Left ventricle myocardium inferior (tissue), 1 donor: ENCODE results near the gene RERE. TPM values are rescaled to one million over a fixed set of nuclear protein-coding genes. Genes with fewer than 3 reads are reported as not detected.
A peak's percentile ranks its signal among the peaks of the same experiment; 100 is the strongest.

Experiments
- DNase-seq: peaks from one replicate; pipeline ENCODE4 v3.0.0-alpha.2; 2020
- H3K27ac ChIP-seq: fragments of 200-600 bp; replicated peaks from 2 replicates; pipeline ENCODE4 v1.8.0; 2021
- H3K27me3 ChIP-seq: fragments of 200-600 bp; 2 replicates; pipeline ENCODE4 v1.8.0; 2021; ENCODE audit warnings: low read depth
- H3K36me3 ChIP-seq: fragments of 200-600 bp; 2 replicates; pipeline ENCODE4 v1.8.0; 2021
- H3K4me1 ChIP-seq: fragments of 200-600 bp; 2 replicates; pipeline ENCODE4 v1.8.0; 2021
- H3K4me3 ChIP-seq: fragments of 200-600 bp; 2 replicates; pipeline ENCODE4 v1.8.0; 2021; ENCODE audit warnings: mild to moderate bottlenecking, moderate library complexity
- H3K9me3 ChIP-seq: fragments of 200-600 bp; replicated peaks from 2 replicates; pipeline ENCODE4 v1.8.0; 2021
- intact Hi-C: fragments of 100-400 bp; cut with micrococcal nuclease; formaldehyde crosslinking; loops from one replicate; pipeline ENCODE4 v1.11.0; 2022
- total RNA-seq: library from RNA; stranded (reverse); fragmentation: NEBNext Ultra II Directional; extraction: Animal tissue kit (Norgen Biotek cat#: 25700); gene quantifications from one replicate; pipeline ENCODE4 v1.2.1, GENCODE V29; 2021
- TF ChIP-seq, protein P1 (sequence below): fragments of 200-600 bp; IDR thresholded peaks from 2 replicates; pipeline ENCODE4 v1.8.0; 2021; ENCODE audit warnings: antibody characterized with exemption, mild to moderate bottlenecking, borderline replicate concordance
- donor health status: DM: no; HTN: yes; CAD: no; lungs with severe emphysema.

The RERE gene
- total RNA-seq, 1 donor from 2014 or later = 141 TPM

DNA sequence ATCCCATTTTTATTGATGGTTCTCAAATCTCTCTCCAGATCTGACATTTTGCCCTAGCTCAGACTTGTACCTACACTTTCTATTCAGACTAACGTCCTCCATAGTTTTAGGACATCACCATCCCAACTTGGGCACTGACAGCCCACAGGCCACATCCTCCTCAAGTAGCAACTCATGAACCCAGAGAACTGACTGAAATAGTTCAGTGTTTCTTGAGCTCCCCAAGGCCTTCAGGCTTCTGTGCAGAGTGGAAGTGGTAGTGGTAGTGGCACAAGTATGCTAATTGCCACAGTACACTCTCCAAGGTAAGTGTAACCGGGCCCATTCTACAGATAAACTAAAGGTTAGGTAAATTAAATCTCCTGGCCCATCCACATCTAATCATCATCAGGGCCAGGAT is 387.0 kb downstream of the RERE start:
- TF ChIP-seq, protein P1, sequence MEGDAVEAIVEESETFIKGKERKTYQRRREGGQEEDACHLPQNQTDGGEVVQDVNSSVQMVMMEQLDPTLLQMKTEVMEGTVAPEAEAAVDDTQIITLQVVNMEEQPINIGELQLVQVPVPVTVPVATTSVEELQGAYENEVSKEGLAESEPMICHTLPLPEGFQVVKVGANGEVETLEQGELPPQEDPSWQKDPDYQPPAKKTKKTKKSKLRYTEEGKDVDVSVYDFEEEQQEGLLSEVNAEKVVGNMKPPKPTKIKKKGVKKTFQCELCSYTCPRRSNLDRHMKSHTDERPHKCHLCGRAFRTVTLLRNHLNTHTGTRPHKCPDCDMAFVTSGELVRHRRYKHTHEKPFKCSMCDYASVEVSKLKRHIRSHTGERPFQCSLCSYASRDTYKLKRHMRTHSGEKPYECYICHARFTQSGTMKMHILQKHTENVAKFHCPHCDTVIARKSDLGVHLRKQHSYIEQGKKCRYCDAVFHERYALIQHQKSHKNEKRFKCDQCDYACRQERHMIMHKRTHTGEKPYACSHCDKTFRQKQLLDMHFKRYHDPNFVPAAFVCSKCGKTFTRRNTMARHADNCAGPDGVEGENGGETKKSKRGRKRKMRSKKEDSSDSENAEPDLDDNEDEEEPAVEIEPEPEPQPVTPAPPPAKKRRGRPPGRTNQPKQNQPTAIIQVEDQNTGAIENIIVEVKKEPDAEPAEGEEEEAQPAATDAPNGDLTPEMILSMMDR = no peak
- intact Hi-C loops = no loop called here
- Histone ChIP-seq H3K4me1 (peaks cover 61% of the 10 kb centered on the region), H3K36me3 (no peaks in the 10 kb centered on the region), H3K27ac (no peak overlapping the region), H3K27me3 (no peaks in the 10 kb centered on the region), H3K4me3 (no peak overlapping the region), H3K9me3 (no peaks in the 10 kb centered on the region)
- no peak for DNase-seq

GRCh38 chr1:8429549-8430110 is 387.8 kb downstream of the RERE start:
- intact Hi-C loops = no loop called here
- Histone ChIP-seq H3K36me3 (no peaks in the 10 kb centered on the region), H3K4me1 (peaks cover 69% of the 10 kb centered on the region), H3K9me3 (no peaks in the 10 kb centered on the region), H3K4me3 (no peak overlapping the region), H3K27ac (no peak overlapping the region), H3K27me3 (no peaks in the 10 kb centered on the region)
- DNase-seq = no peak
- TF ChIP-seq, protein P1 = no peak

GRCh38 chr1:8428441-8428840 is 389.0 kb downstream of the RERE start:
- Histone ChIP-seq H3K27me3 (no peaks in the 10 kb centered on the region), H3K9me3 (no peaks in the 10 kb centered on the region), H3K36me3 (no peaks in the 10 kb centered on the region), H3K4me1 (peaks cover 78% of the 10 kb centered on the region), H3K27ac (peak overlapping the region; percentile 98), H3K4me3 (no peak overlapping the region)
- TF ChIP-seq, protein P1 = no peak
- no peak for DNase-seq
- intact Hi-C loops = no loop called here

DNA sequence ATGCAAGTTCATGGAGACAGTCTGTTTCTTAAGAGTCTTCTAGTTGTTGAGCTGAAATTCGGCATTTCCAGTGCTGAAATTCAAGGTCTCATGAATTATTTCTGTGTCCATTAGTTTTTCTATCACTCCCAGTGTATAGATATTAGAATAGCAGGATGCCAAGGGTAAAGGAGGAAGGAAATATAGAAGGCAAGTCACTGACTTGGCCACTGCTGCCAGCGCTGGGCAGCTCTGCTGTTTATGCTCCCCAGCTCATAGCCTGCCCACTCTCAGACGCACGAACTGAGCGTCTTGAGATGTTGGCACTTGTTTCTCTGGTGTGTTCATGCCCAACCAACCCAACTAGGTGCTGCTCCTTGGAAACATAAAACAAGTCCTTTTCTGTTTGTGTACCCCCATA is 389.5 kb downstream of the RERE start:
- intact Hi-C loops = no loop called here
- no peak for DNase-seq
- H3K9me3 ChIP-seq = no peaks in the 10 kb centered on the region
- H3K36me3 ChIP-seq = no peaks in the 10 kb centered on the region
- H3K27me3 ChIP-seq = no peaks in the 10 kb centered on the region
- H3K4me3 ChIP-seq = no peak overlapping the region
- peak overlapping the region; percentile 98 for H3K27ac ChIP-seq
- TF ChIP-seq, protein P1 = no peak
- peaks cover 83% of the 10 kb centered on the region for H3K4me1 ChIP-seq

DNA sequence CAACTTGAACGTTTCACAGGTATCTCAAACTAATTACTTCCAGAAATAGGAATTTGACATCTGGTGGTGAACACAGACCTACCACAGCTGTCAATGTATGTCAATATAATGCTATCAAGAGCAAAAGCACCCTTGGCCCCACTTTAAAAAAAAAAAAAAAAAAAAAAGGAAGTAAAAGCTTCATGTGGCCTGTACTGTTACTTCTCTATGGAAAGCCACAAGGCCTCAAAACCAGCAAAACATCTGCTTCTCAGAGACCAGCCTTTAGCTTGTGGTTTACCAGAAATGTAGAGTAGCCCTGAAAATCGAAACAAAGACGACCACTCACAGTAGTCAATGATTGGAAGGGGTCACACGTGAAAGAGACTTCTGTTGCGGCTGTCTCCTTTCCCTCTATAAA is 389.9 kb downstream of the RERE start:
- intact Hi-C loops = no loop called here
- no peaks in the 10 kb centered on the region for H3K9me3 ChIP-seq
- TF ChIP-seq, protein P1 = no peak
- H3K4me1 ChIP-seq = peaks cover 85% of the 10 kb centered on the region
- H3K4me3 ChIP-seq = no peak overlapping the region
- H3K27ac ChIP-seq = peak overlapping the region; percentile 98
- no peak for DNase-seq
- no peaks in the 10 kb centered on the region for H3K36me3 ChIP-seq
- no peaks in the 10 kb centered on the region for H3K27me3 ChIP-seq
